Activated naive CD4-positive, alpha-beta T cell treated with anti-CD3 and anti-CD28 coated beads, Interleukin-2, amount 10 ng/mL, durations not matched to agents 7 days and 5 days (primary cell): ENCODE results near the gene MOCS2.
"Not testable (repeated sequence)": the region's sequence is repeated elsewhere in the genome, so short reads cannot be mapped to it uniquely, and the experiment has no call there.

Source experiments
- CTCF ChIA-PET: fragments of 350-600 bp; sonication (Branson Sonifier 250); formaldehyde crosslinking; loops from one replicate; lab custom pipeline; 2021; ENCODE audit warnings: antibody characterized with exemption; lab: Charles Lee
- DNase-seq: peaks from one replicate; pipeline ENCODE4 v3.0.0-alpha.2; 2020
- H3K27ac Mint-ChIP-seq: one replicate; pipeline ENCODE4 v1.8.0; 2021; ENCODE audit warnings: mild to moderate bottlenecking, moderate library complexity, mixed read lengths
- H3K27me3 Mint-ChIP-seq: one replicate; pipeline ENCODE4 v1.8.0; 2021; ENCODE audit warnings: mild to moderate bottlenecking, mixed read lengths
- H3K36me3 Mint-ChIP-seq: one replicate; pipeline ENCODE4 v1.8.0; 2021; ENCODE audit warnings: mixed read lengths
- H3K4me1 Mint-ChIP-seq: one replicate; pipeline ENCODE4 v1.8.0; 2021; ENCODE audit warnings: mixed read lengths
- H3K4me3 Mint-ChIP-seq: one replicate; pipeline ENCODE4 v1.8.0; 2021; ENCODE audit warnings: mild to moderate bottlenecking, moderate library complexity, mixed read lengths
- H3K9me3 Mint-ChIP-seq: one replicate; pipeline ENCODE4 v1.8.0; 2021; ENCODE audit warnings: mixed read lengths

Gene MOCS2

DNA sequence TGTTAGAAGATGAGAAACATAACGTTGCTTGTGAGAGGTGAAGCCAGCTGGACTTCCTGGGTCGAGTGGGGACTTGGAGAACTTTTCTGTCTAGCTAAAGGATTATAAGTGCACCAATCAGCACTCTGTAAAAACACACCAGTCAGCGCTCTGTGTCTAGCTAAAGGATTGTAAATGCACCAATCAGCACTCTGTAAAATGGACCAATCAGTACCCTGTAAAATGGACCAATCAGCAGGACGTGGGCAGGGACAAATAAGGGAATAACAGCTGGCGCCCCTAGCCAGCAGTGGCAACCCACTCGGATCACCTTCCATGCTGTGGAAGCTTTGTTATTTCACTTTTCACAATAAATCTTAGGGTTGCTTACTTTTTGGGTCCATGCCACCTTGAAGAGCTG is 2.8 kb upstream of the MOCS2 start:
- not testable (repeated sequence) for H3K27me3 Mint-ChIP-seq, H3K9me3 Mint-ChIP-seq, H3K36me3 Mint-ChIP-seq, H3K27ac Mint-ChIP-seq, DNase-seq, H3K4me3 Mint-ChIP-seq
- peaks cover 33% of the 10 kb centered on the region for H3K4me1 Mint-ChIP-seq
- CTCF ChIA-PET, result interaction anchor here (1.2 kb wide), 1 partner anchor 164 kb away, joined by 3 read pairs; no protein-coding TSS in a partner anchor

DNA sequence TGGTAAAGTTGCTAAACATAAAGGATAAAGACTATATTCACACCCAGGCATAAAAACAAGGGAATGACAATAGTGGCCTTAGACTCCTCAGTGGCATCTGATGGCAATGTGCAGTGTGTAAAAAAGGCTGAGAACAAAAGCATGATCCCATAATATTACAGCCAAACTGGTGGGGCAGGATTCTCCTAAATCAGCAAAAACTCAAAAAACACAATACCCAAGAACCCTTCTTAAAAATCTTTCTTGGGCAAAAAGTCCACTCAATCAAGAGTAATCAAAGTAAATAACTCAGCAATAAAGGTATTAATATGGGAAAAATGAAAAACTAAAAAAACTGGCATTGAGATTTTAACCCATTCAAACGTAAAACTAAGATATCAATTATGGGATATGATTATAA is 1.6 kb upstream of the MOCS2 start:
- Mint-ChIP-seq H3K27me3 (no peaks in the 10 kb centered on the region), H3K4me1 (peaks cover 40% of the 10 kb centered on the region), H3K27ac (no peak overlapping the region), H3K9me3 (no peaks in the 10 kb centered on the region), H3K4me3 (peak overlapping the region; percentile 16), H3K36me3 (peaks cover 12% of the 10 kb centered on the region)
- CTCF ChIA-PET, result no interaction called here
- no peak for DNase-seq

DNA sequence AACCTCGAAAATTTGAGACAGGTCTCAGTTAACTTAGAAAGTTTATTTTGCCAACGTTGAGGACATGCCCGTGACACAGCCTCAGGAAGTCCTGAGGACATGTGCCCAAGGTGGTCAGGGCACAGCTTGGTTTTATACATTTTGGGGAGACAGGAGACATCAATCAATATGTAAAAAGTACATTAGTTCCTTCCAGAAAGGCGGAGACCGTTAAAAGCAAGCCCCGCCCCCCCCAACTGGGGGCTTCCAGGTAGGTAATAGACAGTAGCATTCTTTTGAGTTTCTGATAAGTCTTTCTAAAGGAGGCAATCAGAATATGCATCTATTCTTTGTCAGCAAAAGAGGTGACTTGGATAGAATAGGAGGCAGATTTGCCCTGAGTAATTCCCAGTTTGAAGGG is 599 bp upstream of the MOCS2 start:
- H3K36me3 Mint-ChIP-seq, result peaks cover 20% of the 10 kb centered on the region
- CTCF ChIA-PET, result interaction anchor here (0.7 to 1.3 kb wide), 5 partner anchors 9 to 161 kb away, joined by 3 to 12 read pairs (median 4); no protein-coding TSS in a partner anchor
- H3K9me3 Mint-ChIP-seq, result no peaks in the 10 kb centered on the region
- H3K4me3 Mint-ChIP-seq, result peak overlapping the region; percentile 95
- peak overlapping the region; percentile 85 for H3K27ac Mint-ChIP-seq
- H3K4me1 Mint-ChIP-seq, result peaks cover 50% of the 10 kb centered on the region
- DNase-seq, result no peak
- no peaks in the 10 kb centered on the region for H3K27me3 Mint-ChIP-seq

DNA sequence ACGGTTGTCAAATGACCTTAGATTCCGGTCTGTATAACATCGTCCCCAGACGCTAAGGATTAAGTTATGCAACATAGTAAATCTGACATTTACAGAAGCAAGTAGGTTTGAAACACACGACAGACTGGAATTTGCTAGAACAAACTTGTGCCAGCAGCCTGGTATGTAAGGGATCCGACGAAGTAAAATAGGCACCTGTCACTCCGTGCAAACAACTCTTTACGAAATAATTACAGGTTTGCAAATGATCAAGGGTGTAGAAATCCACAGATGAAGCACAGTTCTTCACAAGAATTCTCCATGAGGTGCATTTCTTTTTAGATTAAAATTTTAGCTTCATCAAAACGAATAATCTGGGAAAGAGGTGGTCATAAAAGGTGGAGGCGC is 508 bp downstream of the MOCS2 start:
- H3K4me3 Mint-ChIP-seq, result peak overlapping the region; percentile 95
- CTCF ChIA-PET, result interaction anchor here (0.6 to 1.3 kb wide), 4 partner anchors 10 to 166 kb away, joined by 3 to 12 read pairs (median 4); no protein-coding TSS in a partner anchor
- H3K27me3 Mint-ChIP-seq, result no peaks in the 10 kb centered on the region
- H3K4me1 Mint-ChIP-seq, result peaks cover 52% of the 10 kb centered on the region
- H3K36me3 Mint-ChIP-seq, result peaks cover 26% of the 10 kb centered on the region
- H3K9me3 Mint-ChIP-seq, result no peaks in the 10 kb centered on the region
- DNase-seq, result no peak
- H3K27ac Mint-ChIP-seq, result peak overlapping the region; percentile 91

DNA sequence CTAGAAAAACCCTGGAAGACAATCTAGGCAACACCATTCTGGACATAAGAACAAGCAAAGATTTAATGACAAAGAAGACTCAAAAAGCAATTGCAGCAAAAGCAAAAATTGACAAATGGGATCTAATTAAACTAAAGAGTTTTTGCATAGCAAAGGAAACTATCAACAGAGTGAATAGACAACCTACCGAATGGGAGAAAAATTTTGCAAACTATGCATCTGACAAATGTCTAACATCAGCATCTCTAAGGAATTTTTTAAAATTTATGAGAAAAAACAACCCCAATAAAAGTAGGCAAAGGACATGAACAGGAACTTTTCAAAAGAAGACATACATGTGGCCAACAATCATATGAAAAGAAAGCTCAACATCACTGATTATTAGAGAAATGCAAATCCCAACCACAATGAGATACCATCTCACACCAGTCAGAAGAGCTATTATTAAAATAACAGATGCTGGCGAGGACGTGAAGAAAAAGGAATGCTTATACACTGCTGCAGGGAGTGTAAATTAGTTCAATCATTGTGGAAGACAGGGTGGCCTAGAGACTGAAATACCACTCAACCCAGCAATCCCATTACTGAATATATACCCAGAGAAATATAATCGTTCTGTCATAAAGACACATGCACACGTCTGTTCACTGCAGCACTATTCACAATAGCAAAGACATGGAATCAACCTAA is 3.8 kb downstream of the MOCS2 start:
- Mint-ChIP-seq H3K36me3 (peaks cover 45% of the 10 kb centered on the region), H3K27ac (no peak overlapping the region), H3K4me3 (no peak overlapping the region), H3K4me1 (peaks cover 53% of the 10 kb centered on the region), H3K27me3 (no peaks in the 10 kb centered on the region), H3K9me3 (no peaks in the 10 kb centered on the region)
- no peak for DNase-seq
- CTCF ChIA-PET, result interaction anchor here (0.8 kb wide), 1 partner anchor 13 kb away, joined by 4 read pairs; no protein-coding TSS in a partner anchor

DNA sequence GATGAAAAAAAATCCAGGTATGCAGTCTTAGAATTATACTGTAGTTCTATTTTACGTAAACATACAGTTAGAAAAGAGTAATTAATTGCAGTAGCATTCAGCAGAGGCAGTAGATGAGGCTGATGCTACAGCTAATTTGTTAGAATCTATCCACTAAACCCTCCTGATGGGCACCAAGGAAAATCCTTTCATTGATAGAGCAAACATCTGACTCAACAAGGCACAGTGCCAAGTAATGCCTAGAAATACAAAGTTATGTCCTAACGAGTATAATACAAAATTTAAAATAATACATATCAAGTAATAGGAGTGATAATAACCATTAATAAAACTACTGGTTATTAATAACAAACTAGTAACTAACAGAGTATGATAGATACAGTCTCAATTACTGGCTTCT is 9.0 kb downstream of the MOCS2 start:
- CTCF ChIA-PET, result interaction anchor here (1.1 to 7.6 kb wide), 2 partner anchors 17 to 154 kb away, joined by 3 to 178 read pairs; no protein-coding TSS in a partner anchor
- H3K9me3 Mint-ChIP-seq, result no peaks in the 10 kb centered on the region
- no peak overlapping the region for H3K27ac Mint-ChIP-seq
- no peak overlapping the region for H3K4me3 Mint-ChIP-seq
- peaks cover 15% of the 10 kb centered on the region for H3K4me1 Mint-ChIP-seq
- DNase-seq, result no peak
- no peaks in the 10 kb centered on the region for H3K27me3 Mint-ChIP-seq
- peaks cover 58% of the 10 kb centered on the region for H3K36me3 Mint-ChIP-seq

DNA sequence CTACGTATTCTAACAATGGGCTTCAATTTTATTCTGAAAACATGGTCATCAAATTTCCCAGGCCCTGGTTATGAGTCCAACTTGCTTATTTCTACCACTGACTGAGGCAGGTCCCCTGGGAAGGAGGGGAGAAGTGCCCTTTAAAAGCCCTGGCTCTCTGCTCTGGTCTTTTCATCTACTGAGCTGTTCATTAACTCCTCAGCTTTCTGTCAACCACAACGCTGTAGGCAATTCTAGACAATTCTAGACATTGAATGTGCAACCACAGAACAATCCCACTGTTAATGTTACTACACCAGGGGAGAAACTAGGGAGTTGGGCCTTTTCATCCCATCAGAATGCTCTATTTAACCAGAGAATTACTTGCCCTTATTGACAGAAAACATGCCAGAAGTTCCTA is 10.0 kb downstream of the MOCS2 start:
- Mint-ChIP-seq H3K27ac (no peak overlapping the region), H3K4me1 (peaks cover 9% of the 10 kb centered on the region), H3K36me3 (peaks cover 48% of the 10 kb centered on the region), H3K9me3 (no peaks in the 10 kb centered on the region), H3K4me3 (no peak overlapping the region), H3K27me3 (no peaks in the 10 kb centered on the region)
- CTCF ChIA-PET, result interaction anchor here (0.6 to 7.6 kb wide), 4 partner anchors 10 to 346 kb away, joined by 3 to 178 read pairs (median 4); partner anchors contain the start of gene MOCS2
- no peak for DNase-seq

DNA sequence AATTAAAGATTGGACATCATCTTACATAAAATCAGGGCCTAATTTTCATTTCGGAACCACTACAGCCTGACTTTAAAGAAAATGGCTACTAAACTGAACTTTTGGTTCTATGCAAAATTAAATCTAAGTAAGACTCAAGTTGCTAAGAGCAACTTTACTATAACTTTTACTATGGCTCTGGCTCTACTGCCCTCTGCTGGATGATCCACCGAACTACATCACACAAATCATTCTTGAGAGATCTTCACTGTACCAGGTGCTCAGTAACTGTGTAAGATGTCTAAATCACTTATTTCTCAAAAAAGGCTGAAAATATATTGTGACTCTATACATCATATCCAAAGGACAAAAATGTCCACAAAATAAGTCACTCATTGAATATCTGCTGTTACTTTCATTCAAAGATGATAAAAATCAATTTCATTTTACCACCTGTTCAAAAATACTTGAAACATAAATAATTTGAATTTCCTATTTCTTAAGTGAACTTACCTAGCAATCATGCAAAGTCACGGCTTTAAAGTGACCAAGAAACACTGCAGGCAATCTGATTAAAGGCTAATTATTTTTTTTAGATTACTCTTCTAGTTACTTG is 13.5 kb downstream of the MOCS2 start:
- H3K36me3 Mint-ChIP-seq, result peaks cover 42% of the 10 kb centered on the region
- H3K4me3 Mint-ChIP-seq, result no peak overlapping the region
- H3K9me3 Mint-ChIP-seq, result no peaks in the 10 kb centered on the region
- DNase-seq, result peak; percentile 82
- no peak overlapping the region for H3K27ac Mint-ChIP-seq
- CTCF ChIA-PET, result interaction anchor here (0.9 to 7.6 kb wide), 8 partner anchors 12 to 149 kb away, joined by 3 to 178 read pairs (median 4); partner anchors contain the start of gene ITGA2
- peaks cover 19% of the 10 kb centered on the region for H3K4me1 Mint-ChIP-seq
- H3K27me3 Mint-ChIP-seq, result no peaks in the 10 kb centered on the region

DNA sequence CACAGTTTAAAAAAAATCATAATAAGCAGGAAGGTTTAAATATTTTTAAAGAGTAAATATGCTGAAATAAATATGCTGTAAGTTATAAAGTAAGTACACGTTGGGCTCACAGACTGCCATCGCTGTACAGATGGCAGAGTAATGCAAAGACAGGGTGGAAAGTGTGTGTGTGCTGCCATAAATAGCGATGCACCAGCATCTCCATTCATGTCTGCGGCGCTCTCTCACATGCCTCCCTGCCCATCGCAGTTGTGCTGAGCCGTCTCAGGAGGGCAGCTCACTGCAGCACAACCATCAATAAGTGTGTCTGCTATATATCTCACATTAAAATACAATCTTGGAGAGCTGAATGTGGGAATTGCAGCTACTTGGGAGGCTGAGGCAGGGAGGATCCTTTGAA is 14.3 kb downstream of the MOCS2 start:
- Mint-ChIP-seq H3K9me3 (no peaks in the 10 kb centered on the region), H3K4me1 (peaks cover 27% of the 10 kb centered on the region), H3K36me3 (peaks cover 43% of the 10 kb centered on the region), H3K4me3 (no peak overlapping the region), H3K27me3 (no peaks in the 10 kb centered on the region), H3K27ac (no peak overlapping the region)
- CTCF ChIA-PET, result interaction anchor here (0.8 to 7.6 kb wide), 8 partner anchors 9 to 149 kb away, joined by 3 to 178 read pairs (median 4); partner anchors contain the start of gene ITGA2
- DNase-seq, result no peak

DNA sequence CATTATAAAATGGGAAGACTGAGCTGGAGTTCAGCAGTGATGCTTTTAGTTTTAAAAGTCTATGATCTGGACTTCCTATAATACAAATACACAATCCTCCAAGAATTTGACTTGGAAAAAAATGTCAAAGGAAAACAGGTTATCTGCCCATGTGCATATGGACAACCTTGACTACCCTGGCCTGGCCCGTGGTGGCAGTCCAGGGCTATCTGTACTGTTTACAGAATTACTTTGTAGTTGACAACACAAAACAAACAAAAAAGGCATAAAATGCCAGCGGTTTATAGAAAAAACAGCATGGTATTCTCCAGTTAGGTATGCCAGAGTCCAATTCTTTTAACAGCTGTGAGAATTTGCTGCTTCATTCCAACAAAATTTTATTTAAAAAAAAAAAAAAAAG is 17.3 kb downstream of the MOCS2 start:
- Mint-ChIP-seq H3K27me3 (no peaks in the 10 kb centered on the region), H3K4me1 (peaks cover 47% of the 10 kb centered on the region), H3K27ac (no peak overlapping the region), H3K36me3 (peaks cover 27% of the 10 kb centered on the region), H3K4me3 (no peak overlapping the region), H3K9me3 (no peaks in the 10 kb centered on the region)
- CTCF ChIA-PET, result interaction anchor here (0.8 to 7.2 kb wide), 6 partner anchors 11 to 143 kb away, joined by 3 to 89 read pairs (median 6); no protein-coding TSS in a partner anchor
- DNase-seq, result no peak

DNA sequence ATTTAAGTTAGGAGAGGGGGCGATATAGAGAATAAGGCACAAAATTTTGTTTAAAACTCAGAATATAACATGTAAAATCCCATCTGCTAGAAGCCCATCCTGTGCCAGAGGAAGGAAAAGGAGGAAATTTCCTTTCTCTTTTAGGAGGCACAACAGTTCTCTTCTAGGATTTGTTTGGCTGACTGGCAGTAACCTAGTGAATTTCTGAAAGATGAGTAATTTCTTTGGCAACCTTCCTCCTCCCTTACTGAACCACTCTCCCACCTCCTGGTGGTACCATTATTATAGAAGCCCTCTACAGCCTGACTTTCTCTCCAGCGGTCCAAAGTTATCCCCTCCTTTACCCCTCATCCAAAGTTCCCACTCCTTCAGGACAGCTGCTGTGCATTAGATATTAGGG is 18.3 kb downstream of the MOCS2 start:
- CTCF ChIA-PET, result interaction anchor here (0.8 to 7.2 kb wide), 4 partner anchors 22 to 142 kb away, joined by 3 to 89 read pairs (median 10); no protein-coding TSS in a partner anchor
- Mint-ChIP-seq H3K4me1 (peaks cover 56% of the 10 kb centered on the region), H3K4me3 (no peak overlapping the region), H3K9me3 (no peaks in the 10 kb centered on the region), H3K27me3 (no peaks in the 10 kb centered on the region), H3K27ac (peak overlapping the region; percentile 68), H3K36me3 (peaks cover 31% of the 10 kb centered on the region)
- no peak for DNase-seq

DNA sequence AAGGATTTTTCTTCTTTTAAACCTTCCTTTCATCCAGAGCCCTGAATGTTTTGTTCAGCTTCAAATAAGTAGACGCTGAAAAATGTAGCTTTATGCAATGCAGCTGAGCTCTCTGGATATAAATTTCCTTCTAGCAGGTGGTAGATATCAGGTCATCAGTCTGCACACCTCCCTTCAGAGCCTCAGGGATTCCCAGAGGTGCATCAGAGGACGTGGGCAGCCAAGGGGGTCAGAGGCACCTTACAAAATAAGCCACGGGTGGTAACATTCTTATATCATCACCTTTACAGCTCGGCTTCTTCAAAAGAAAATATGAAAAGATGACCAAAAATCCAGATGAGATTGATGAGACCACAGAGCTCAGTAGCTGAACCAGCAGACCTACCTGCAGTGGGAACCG is 19.3 kb downstream of the MOCS2 start:
- no peak overlapping the region for H3K27ac Mint-ChIP-seq
- CTCF ChIA-PET, result interaction anchor here (0.5 to 7.2 kb wide), 6 partner anchors 9 to 141 kb away, joined by 3 to 89 read pairs (median 6); no protein-coding TSS in a partner anchor
- no peaks in the 10 kb centered on the region for H3K27me3 Mint-ChIP-seq
- no peak for DNase-seq
- H3K9me3 Mint-ChIP-seq, result no peaks in the 10 kb centered on the region
- no peak overlapping the region for H3K4me3 Mint-ChIP-seq
- H3K36me3 Mint-ChIP-seq, result peaks cover 34% of the 10 kb centered on the region
- H3K4me1 Mint-ChIP-seq, result peaks cover 65% of the 10 kb centered on the region

DNA sequence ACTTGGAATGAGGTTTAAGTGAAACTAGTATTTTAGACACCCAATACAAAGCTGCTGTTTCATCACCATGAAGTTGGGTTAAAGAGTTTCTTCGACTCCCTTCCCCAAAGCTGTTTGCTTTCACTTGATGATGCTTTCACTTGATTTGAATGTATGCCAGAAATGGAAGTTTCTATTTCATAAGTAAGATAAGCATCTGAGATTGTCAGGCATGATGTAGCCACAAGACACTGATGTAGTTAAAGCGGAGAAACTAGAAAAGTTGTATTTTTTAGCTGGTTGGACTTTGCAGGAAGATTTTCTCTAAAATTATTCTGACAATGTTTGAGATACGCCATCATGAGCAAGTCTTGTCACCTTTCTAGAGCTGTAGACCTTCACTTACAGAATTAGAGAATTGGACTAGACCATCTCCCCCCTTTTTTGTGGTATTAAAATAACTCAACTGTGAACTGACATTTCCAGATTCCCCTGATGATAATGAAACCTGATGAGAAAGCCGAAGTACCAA is 20.0 kb downstream of the MOCS2 start:
- Mint-ChIP-seq H3K9me3 (no peaks in the 10 kb centered on the region), H3K4me3 (peak overlapping the region; percentile 25), H3K4me1 (peaks cover 69% of the 10 kb centered on the region), H3K27me3 (no peaks in the 10 kb centered on the region), H3K36me3 (peaks cover 40% of the 10 kb centered on the region), H3K27ac (peak overlapping the region; percentile 82)
- CTCF ChIA-PET, result interaction anchor here (0.9 to 7.2 kb wide), 7 partner anchors 8 to 140 kb away, joined by 3 to 89 read pairs (median 6); no protein-coding TSS in a partner anchor
- DNase-seq, result no peak

DNA sequence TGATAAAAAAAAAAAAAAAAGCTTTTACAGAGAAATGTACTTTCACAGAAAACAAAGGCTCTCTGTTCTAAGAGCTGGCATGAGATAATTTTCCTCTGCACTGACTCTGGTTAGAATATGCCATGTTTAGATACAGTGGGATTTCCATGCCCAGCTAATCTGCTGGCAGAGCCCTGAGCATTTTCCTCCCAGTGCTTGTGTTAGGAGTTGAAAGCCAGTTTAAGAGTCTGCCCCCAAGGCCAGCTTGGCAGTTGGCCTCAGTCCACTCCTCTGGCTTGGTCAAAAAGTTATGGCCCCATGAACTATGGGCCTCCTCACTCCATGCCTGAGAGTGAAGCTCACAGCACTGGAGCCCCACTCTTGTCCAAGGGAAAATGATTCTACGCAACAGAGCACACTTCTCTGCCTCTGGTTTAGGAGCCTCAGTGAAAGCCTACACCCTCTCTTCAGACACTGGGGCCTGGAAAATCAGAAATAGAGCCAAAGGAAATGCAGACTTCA is 21.9 kb downstream of the MOCS2 start:
- Mint-ChIP-seq H3K27ac (no peak overlapping the region), H3K4me3 (no peak overlapping the region), H3K4me1 (peaks cover 81% of the 10 kb centered on the region), H3K9me3 (no peaks in the 10 kb centered on the region), H3K36me3 (peaks cover 50% of the 10 kb centered on the region), H3K27me3 (no peaks in the 10 kb centered on the region)
- CTCF ChIA-PET, result interaction anchor here (0.6 to 7.2 kb wide), 3 partner anchors 52 to 401 kb away, joined by 3 to 89 read pairs (median 8); no protein-coding TSS in a partner anchor
- no peak for DNase-seq
